ENCODE data around the gene UBQLN3.

UBQLN3 gene

GRCh38 chr11:5499671-5500070, 10.1 kb downstream of the UBQLN3 start:
- no peak for DNase-seq (ENCODE audit: low read depth, low spot score)
- in situ Hi-C loops (cut with HindIII; ENCODE audit: low sequenced_read_pairs): no loop called here
- no peak for TF ChIP-seq CTCF (IDR thresholded peaks at IDR 0.05; ENCODE audit: low read depth, low read length)
- H3K4me3 ChIP-seq (ENCODE audit: low read depth, low read length): no peak overlapping the region

GRCh38 chr11:5489576-5490357, 20.0 kb downstream of the UBQLN3 start:
- no peak for TF ChIP-seq CTCF (IDR thresholded peaks at IDR 0.05; ENCODE audit: low read depth, low read length)
- H3K4me3 ChIP-seq (ENCODE audit: low read depth, low read length): no peak overlapping the region
- in situ Hi-C loops (cut with HindIII; ENCODE audit: low sequenced_read_pairs): no loop called here
- DNase-seq (ENCODE audit: low read depth, low spot score): peak; percentile 3

- no peak for TF ChIP-seq CTCF (IDR thresholded peaks at IDR 0.05; ENCODE audit: low read depth, low read length)
- in situ Hi-C loops (cut with HindIII; ENCODE audit: low sequenced_read_pairs): no loop called here
- no peak for DNase-seq (ENCODE audit: low read depth, low spot score)
- H3K4me3 ChIP-seq (ENCODE audit: low read depth, low read length): no peak overlapping the region
Observed at GRCh38 chr11:5488798-5489399, 20.9 kb downstream of the UBQLN3 start.

GRCh38 chr11:5488385-5488784, 21.4 kb downstream of the UBQLN3 start, which contains the start of gene OR52D1:
Gene OR52D1 (plus strand): TSS chr11:5488685. CDS start chr11:5488707, 22 bp downstream.
- DNase-seq (ENCODE audit: low read depth, low spot score): no peak
- no peak for TF ChIP-seq CTCF (IDR thresholded peaks at IDR 0.05; ENCODE audit: low read depth, low read length)
- in situ Hi-C loops (cut with HindIII; ENCODE audit: low sequenced_read_pairs): no loop called here
- H3K4me3 ChIP-seq (ENCODE audit: low read depth, low read length): no peak within 1 kb of the TSS

GRCh38 chr11:5486421-5486820, 23.3 kb downstream of the UBQLN3 start:
- no peak overlapping the region for H3K4me3 ChIP-seq (ENCODE audit: low read depth, low read length)
- in situ Hi-C loops (cut with HindIII; ENCODE audit: low sequenced_read_pairs): no loop called here
- TF ChIP-seq CTCF (IDR thresholded peaks at IDR 0.05; ENCODE audit: low read depth, low read length): no peak
- no peak for DNase-seq (ENCODE audit: low read depth, low spot score)

GRCh38 chr11:5486003-5486402, 23.8 kb downstream of the UBQLN3 start:
- TF ChIP-seq CTCF (IDR thresholded peaks at IDR 0.05; ENCODE audit: low read depth, low read length): no peak
- no peak overlapping the region for H3K4me3 ChIP-seq (ENCODE audit: low read depth, low read length)
- in situ Hi-C loops (cut with HindIII; ENCODE audit: low sequenced_read_pairs): no loop called here
- DNase-seq (ENCODE audit: low read depth, low spot score): no peak

All from astrocyte of the spinal cord (primary cell).